ENCODE measurements around the gene PDE4D.

GRCh38 chr5:59401637-59402036, 491.9 kb downstream of the PDE4D start:
- TF ChIP-seq POLR2A (IDR thresholded peaks at IDR 0.05) (no peak), CTCF (IDR thresholded peaks at IDR 0.05) (no peak)

Data from esophagus squamous epithelium (tissue), 4 donors.